ENCODE results near the gene TTC32.

Gene TTC32

DNA sequence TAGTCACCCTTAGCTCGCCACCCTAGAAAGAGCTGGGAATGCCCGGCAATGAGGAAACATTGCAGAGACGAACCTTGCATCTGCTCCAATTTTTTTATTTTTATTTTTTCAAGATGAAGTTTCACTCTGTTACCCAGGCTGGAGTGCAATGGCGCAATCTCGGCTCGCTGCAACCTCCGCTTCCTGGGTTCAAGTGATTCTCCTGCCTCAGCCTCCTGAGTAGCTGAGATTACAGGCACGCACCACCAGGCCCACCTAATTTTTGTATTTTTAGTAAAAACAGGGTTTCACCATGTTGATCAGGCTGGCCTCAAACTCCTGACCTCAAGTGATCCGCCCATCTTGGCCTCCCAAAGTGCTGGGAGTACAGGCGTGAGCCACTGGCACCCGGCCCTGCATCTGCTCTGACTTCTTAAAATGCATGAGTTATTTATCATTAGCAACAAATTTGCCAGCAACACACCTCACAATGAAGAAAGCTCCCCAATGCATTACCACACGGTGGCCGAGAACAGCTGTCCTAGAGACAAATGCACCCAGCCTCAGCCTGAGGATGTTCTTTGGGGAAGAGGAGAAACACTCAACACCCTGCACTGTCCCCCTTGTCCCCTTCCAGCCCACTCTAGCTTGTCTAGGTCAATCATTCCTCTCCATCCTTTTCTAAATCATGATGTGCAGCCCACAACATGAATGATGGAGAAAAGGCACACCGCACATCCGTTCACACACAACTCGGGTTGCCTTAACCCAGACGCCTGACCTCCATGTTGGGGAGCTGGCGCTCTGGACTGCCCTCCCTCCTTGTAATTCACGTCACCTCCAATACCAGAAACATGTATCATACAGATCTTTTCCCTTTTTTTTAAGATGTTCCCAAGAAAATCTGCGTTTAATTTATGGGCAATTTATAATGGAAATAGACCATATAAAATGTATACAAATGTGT, 46.9 kb downstream of the TTC32 start:
- no peak for DNase-seq (ENCODE audit: low read depth in 2 of 3, low spot score in 2 of 3)

DNA sequence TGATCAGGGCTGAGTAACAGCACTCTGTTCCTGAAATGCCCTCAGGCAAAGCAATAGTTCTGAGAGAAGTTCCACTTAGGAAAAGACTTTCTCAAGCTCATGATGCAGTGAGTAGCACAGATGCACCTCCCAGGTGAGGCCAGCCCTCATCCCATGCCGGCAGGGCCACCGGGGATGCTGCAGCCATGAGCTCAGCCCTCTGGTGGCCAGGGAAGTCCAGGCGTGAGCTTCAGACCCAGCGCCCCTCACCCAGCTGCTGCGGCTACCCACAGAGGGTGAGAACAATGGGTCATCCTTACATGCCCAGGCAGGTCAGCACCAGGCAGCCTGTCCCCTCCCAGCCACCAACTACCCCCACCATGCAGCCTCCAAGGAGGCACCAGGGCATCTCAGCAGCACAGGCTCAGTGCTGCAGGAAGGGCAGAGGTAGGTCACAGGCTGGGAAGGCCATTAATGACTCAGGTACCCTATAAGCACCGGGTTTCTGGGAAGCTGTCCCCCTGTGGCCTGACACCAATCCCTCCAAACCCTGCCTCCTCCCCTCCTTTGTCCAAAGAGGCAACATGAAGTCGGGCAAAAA, 50.6 kb downstream of the TTC32 start:
- DNase-seq (ENCODE audit: low read depth in 2 of 3, low spot score in 2 of 3): no peak

DNA sequence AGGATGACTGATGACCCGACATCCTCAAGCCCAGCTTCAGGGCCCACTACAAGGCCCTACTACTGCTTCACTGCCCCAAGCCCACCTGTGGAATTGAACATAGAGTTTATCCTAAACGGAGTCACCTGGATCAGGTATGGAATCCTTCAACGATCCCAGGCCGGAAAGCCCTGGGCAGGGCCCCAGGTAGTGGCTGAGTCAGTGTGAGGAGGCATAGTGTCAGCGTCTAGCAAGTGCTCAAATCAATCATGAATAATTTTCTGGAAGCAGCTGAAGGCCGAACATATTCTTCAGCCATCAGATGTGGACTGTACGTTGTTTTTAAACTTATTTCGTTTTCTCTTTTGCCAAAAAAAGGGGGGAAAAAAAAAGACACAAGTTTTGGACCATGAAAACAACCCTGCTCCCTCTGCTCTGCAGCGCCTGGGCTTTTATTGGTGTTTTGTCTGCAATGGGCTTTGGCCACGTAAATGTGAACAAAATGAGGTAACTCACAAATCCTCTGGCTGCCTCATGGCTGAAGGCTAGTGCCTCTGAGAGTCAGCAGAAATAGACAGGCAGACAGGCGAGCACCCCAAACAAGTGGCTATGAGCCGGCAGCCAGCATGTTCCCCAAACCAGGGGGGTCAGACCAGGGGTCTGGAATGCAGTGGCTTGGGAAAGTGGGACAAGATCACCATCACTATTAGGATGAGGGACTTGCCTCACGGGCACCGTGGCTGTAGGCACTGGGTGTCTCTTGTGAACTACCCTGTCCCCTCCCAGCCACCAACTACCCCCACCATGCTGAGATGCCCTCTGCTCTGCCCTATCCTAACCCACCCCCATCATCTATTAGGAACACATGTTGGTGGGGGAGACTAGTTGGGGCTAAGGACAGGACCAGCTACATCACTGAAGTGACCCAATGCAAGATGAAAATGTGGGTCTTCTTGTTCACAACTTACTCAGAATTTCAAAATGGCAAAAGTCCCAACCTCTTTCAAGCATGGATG, 51.4 kb downstream of the TTC32 start:
- DNase-seq (ENCODE audit: low read depth in 2 of 3, low spot score in 2 of 3): no peak

DNA sequence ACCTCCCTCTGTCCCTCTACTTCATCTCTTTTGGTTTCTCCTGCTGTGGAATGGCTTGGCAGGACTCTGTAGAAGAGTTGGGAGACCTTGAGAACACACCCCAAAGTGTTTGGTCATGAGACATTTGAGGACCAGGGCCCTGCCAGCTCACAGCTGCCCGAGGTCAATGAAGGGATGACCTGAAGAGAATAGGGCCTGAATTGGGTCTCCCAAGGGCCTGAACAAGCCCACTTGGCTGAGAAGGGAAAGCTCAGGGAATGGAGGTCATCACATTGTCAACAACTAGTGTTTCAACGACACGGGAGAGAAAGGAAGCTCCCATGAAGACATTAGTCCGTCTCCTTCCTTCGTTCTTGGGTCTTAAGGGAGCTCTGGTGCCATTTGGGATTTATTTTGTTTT, 52.8 kb downstream of the TTC32 start:
- no peak for DNase-seq (ENCODE audit: low read depth in 2 of 3, low spot score in 2 of 3)

GRCh38 chr2:19848029-19848750, 53.6 kb downstream of the TTC32 start:
- no peak for DNase-seq (ENCODE audit: low read depth in 2 of 3, low spot score in 2 of 3)

DNA sequence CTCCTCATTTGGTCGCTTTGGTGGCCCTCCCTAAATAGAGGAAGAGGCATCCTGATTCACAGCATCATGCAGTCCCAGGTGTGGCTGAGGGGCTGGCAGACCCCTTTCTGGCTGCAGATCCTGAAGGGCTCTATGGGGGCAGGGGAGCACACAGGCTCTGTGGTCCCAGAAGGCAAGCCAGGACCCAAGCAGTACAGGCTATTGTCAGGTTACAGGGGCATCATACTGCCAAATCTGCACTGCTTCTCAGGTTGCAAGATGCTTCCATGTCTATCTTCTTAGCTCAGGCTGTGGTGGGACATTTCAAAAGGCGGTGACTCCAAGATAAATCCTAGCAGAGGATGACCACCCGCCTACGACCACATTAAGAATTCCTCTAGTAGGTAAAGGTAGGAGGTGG, 54.3 kb downstream of the TTC32 start:
- no peak for DNase-seq (ENCODE audit: low read depth in 2 of 3, low spot score in 2 of 3)
